Skeletal muscle tissue (tissue), 4 donors: Measurements from ENCODE around the gene DCDC2C. TPM values are rescaled to one million over a fixed set of nuclear protein-coding genes. Genes with fewer than 3 reads are reported as not detected.

Experiments
- H3K27ac ChIP-seq: one replicate; pipeline ENCODE4 v1.7.0; 2013; ENCODE audit warnings: mild to moderate bottlenecking, low read depth, low read length, inconsistent platforms
- H3K27me3 ChIP-seq, 3 donors: one replicate each; pipeline ENCODE4 v1.7.0; 2013; ENCODE audit warnings: low read length in 3 of 3; ENCODE audit not compliant: control insufficient read depth in 3 of 3, insufficient read depth in 3 of 3
- H3K36me3 ChIP-seq, 3 donors: one replicate each; pipeline ENCODE4 v1.7.0; 2013; ENCODE audit warnings: low read length in 3 of 3; ENCODE audit not compliant: control insufficient read depth in 3 of 3, insufficient read depth in 3 of 3
- H3K4me1 ChIP-seq, 3 donors: one replicate each; pipeline ENCODE4 v1.7.0; 2013; ENCODE audit warnings: low read length in 3 of 3, mild to moderate bottlenecking in 3 of 3; ENCODE audit not compliant: control insufficient read depth in 3 of 3, insufficient read depth in 3 of 3
- H3K4me3 ChIP-seq, 3 donors: one replicate each; pipeline ENCODE4 v1.7.0; 2013; ENCODE audit warnings: low read length in 3 of 3
- H3K9ac ChIP-seq, 3 donors: one replicate each; pipeline ENCODE4 v1.7.0; 2013; ENCODE audit warnings: low read length in 3 of 3, mild to moderate bottlenecking in 3 of 3, moderate library complexity in 2 of 3, low read depth in 1 of 3
- H3K9me3 ChIP-seq, 3 donors: one replicate each; pipeline ENCODE4 v1.7.0; 2013; ENCODE audit warnings: low read length in 3 of 3; ENCODE audit not compliant: control insufficient read depth in 3 of 3
- total RNA-seq: library from RNA; depleted of rRNA; stranded (reverse); fragments of >200 nt; gene quantifications from one replicate; pipeline ENCODE4 v1.2.3, GENCODE V29; 2014
- donor health status: Osteomylitis.

Gene DCDC2C
- total RNA-seq, 1 donor from 2014 or later: not detected

DNA sequence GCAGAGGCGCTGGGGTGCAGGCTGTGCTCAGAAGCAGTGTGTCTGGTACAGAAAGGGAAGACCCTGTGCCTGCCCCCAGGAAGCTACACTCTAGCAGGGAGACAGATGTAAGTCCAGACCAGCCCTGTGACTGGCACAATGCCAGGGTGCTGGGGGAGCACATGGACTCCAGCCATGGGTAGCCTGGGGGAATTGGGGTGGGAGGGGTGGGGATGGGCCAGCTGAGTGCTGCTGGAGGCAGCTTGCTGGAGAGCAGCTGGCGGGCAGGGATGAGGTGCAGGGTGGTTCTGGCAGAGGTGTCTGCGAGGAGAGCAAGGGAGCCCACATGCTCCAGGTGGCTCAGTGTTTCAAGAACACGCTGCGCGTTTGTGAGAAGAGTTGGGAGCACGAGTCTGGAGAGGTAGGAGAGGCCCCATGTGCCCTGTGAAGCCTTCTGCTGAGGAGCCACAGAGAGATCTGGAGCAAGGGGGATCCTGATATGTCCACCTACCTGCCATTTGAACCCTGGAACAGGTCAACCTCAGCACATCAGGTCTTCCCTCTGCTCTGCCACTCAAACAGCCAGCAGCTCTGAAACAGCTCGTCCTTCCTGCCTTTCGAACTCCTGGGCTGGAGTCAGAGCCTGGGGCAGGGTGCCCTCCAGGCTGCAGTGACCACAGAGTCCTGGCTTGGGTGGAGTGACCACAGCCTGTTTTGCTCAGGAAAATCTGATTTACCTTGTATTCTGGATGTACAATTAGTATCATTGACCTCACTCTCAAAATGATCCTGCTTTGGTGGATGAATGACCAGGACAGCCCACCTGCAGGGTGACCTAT is 30.3 kb upstream of the DCDC2C start:
- no peaks in the 10 kb centered on the region for H3K36me3 ChIP-seq
- H3K27me3 ChIP-seq: peaks cover 0 to 10% (median 0%) of the 10 kb centered on the region in 3 donors
- no peaks in the 10 kb centered on the region for H3K4me1 ChIP-seq
- H3K27ac ChIP-seq: no peak overlapping the region
- H3K9ac ChIP-seq: no peak overlapping the region
- no peaks in the 10 kb centered on the region for H3K9me3 ChIP-seq
- no peak overlapping the region for H3K4me3 ChIP-seq

DNA sequence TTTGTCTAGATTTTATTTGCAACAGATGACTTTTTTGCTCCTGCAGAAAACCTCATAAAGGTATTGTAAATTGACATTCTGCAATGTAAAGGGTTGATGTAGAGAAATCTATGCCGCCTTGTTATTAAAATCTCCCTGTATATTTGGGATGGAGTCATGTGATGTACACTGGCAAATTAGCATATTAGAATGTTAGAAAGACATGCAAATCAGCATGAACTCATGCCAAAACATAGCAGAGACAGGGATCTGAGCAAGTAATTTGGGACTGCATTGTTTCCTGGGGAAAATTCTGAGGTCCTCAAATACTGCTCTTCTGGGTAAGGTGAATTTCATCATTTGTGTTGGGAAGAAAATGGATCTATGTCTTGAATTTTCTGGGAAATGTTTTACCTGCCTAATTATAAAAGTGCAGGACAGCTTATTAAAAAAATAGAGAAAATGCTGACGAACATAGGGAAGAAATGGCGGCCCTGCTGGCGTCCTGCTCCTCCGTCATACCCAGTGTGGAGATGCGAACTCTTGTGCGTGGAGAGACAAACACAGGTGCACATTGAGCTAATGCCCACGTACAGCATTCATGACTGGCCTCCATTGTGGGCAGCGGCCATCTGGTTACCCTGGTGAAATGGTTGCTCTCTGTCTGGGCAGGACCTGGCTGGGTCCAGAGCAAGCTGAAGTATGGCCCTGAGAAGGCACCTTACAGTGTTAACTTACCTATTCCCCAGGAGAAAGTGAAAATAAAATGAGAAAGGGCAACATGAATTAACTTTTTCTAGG is 29.1 kb upstream of the DCDC2C start:
- Histone ChIP-seq H3K36me3 (no peaks in the 10 kb centered on the region), H3K9me3 (no peaks in the 10 kb centered on the region), H3K27me3 (peaks cover 0 to 8% (median 0%) of the 10 kb centered on the region in 3 donors), H3K4me3 (no peak overlapping the region), H3K9ac (no peak overlapping the region), H3K27ac (no peak overlapping the region), H3K4me1 (no peaks in the 10 kb centered on the region)

DNA sequence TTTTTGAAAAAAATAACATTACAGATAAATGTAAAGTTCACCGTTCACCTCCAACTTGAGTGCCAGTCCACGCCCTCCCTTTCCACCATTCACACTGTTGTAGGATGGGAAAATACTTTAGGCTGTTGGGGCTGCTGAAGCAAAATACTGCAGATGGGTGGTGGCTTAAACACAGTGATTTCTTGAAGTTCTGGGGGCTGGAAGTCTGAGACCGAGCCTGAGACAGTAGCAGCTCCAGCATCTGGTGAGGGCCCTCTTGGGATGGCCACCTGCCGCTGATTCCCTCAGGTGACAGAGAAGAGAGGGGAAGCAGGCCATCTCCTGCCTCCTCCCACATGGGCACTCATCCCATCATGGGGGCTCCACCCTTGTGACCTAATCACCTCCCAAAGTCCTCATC is 27.7 kb upstream of the DCDC2C start:
- Histone ChIP-seq H3K27ac (no peak overlapping the region), H3K4me1 (no peaks in the 10 kb centered on the region), H3K4me3 (no peak overlapping the region), H3K9ac (no peak overlapping the region), H3K27me3 (peaks cover 0 to 5% (median 0%) of the 10 kb centered on the region in 3 donors), H3K9me3 (peaks cover 0 to 3% (median 0%) of the 10 kb centered on the region in 3 donors), H3K36me3 (no peaks in the 10 kb centered on the region)

DNA sequence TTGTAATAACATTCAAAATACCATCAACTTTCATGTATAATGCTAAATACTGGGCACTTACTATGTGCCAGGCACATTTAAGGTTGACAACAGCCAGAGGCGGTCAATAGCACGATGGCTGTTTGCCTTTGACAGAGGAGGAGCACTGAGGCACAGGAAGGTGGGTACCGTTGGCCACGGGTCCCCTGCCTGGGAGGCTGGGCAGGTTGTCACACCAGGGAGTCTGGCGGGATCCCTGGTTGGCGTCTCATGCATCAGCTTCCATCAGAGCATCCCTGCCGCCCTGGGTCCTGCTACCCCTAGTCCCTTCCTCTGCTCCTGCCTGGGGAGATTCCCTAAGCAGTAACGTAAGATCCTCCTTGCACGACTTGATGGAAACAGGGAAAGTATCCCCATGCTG is 25.9 kb upstream of the DCDC2C start:
- Histone ChIP-seq H3K9ac (no peak overlapping the region), H3K4me1 (no peaks in the 10 kb centered on the region), H3K27ac (no peak overlapping the region), H3K4me3 (no peak overlapping the region), H3K9me3 (peaks cover 0 to 3% (median 0%) of the 10 kb centered on the region in 3 donors), H3K36me3 (no peaks in the 10 kb centered on the region), H3K27me3 (no peaks in the 10 kb centered on the region)

DNA sequence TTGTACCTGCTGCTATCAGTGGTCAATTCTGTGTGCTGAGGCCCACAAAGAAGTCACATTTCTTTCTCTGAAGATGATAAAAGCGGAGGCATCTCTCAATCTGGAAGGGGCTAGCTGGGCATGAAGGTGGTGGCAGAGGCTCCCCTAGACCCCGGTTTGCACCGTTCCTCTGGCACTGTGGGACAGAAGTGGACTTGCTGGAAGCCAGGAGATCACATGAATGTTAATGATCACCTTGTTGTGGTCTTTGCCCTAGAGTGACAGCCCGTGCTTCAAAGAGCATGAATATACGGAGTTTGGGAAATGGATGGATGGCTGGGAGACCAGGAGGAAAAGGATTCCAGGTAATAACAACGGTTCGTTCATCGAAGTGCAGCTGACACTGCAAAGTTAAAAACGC is 25.2 kb upstream of the DCDC2C start:
- no peaks in the 10 kb centered on the region for H3K36me3 ChIP-seq
- H3K9ac ChIP-seq: no peak overlapping the region
- H3K4me3 ChIP-seq: no peak overlapping the region
- H3K4me1 ChIP-seq: no peaks in the 10 kb centered on the region
- H3K9me3 ChIP-seq: peaks cover 0 to 3% (median 0%) of the 10 kb centered on the region in 3 donors
- no peak overlapping the region for H3K27ac ChIP-seq
- H3K27me3 ChIP-seq: no peaks in the 10 kb centered on the region

DNA sequence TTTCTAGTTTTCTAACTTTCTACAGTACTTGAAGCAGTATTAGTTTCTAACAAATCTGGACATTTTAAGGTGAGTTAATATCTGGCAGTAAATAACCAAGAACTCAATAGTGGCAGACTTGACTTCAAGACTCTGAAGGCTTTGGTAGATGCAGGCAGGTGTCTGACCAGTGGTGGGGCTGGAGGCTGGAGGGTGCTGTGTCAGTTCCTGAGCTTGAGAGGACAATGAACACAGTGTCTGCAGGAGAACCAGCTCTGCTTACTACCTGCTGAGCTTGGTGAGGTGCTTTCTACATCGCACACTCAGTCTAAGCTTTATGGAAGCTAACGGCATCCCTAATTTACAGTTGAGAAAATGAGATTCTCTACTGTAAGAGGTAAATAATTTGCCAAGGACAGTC is 24.2 kb upstream of the DCDC2C start:
- Histone ChIP-seq H3K4me1 (no peaks in the 10 kb centered on the region), H3K9ac (no peak overlapping the region), H3K27ac (no peak overlapping the region), H3K4me3 (no peak overlapping the region), H3K36me3 (no peaks in the 10 kb centered on the region), H3K9me3 (peaks cover 0 to 3% (median 0%) of the 10 kb centered on the region in 3 donors), H3K27me3 (no peaks in the 10 kb centered on the region)

DNA sequence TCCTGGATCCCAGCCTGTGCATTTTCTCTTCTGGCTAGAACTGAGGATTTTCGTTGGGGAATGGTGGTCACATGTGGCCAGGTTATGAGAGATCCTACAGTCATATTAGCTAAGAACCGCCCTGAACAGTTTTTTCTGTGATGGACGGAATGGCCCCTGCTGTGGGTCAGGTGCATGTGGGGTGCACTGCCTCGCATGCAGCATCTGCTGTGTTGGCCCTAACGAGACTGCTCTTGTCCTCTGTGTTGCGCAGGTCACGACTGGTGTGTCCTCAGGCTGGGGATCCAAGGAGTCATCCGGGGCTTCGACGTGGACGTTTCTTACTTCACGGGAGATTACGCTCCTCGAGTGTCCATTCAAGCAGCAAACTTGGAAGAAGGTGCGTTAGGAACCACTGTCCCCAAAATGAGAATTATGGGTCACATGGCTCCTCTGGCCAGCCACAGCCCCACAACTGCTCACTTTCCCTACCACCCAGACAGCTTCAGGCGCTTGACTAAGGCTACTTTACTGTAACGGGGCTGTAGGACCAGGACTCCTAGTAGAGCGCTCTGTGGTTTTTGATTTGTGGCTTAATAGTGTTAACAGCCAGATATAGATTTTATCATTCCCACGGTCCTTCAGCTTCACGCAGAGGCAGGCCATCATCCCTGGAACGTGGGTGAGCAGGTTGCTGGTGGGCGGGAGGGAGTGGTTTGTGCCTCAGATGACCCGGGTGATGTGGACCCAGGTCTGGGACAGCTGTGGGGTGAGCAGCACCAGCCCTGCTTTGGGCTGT is 23.6 kb upstream of the DCDC2C start:
- Histone ChIP-seq H3K4me3 (no peak overlapping the region), H3K27me3 (no peaks in the 10 kb centered on the region), H3K9me3 (peaks cover 0 to 3% (median 0%) of the 10 kb centered on the region in 3 donors), H3K36me3 (no peaks in the 10 kb centered on the region), H3K27ac (no peak overlapping the region), H3K4me1 (no peaks in the 10 kb centered on the region), H3K9ac (no peak overlapping the region)

DNA sequence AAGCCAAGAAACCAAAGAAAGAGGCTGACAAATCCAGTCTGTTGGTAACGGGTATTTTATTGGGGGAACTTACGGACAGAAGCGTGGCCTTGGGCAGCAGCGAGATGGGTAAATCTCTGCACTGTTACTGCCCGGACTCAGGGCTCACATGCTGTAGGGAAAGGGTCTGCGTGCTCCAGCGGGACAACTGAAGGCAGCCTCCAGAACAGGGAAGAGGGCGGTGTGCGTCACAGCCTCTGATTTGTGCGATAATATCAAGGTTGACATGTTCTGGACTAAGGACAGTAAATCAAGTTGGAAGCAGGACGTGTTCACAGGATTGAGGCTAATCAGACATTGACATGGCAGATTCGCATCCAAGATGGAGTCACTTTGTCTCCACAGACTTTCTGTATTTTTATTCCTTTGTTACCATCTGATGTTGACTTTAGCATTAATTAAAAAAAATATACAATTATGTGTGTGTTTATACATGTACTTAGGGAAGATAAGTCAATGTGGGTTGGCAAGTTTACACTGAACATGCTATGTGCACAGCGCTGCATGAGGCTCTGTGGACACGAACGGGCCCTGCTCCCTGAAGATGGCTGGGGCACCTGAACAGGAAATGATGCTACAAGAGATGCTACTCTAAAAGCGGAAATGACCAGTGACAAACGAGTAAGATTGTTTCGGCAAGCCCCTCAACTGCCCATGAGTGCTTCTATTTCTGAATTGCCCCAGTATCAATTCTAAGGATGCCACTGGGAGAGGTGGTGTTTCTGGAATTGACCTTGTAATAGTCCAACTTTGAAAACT is 22.6 kb upstream of the DCDC2C start:
- no peak overlapping the region for H3K27ac ChIP-seq
- no peaks in the 10 kb centered on the region for H3K36me3 ChIP-seq
- H3K9ac ChIP-seq: no peak overlapping the region
- H3K4me3 ChIP-seq: no peak overlapping the region
- H3K4me1 ChIP-seq: no peaks in the 10 kb centered on the region
- peaks cover 0 to 3% (median 0%) of the 10 kb centered on the region in 3 donors for H3K9me3 ChIP-seq
- no peaks in the 10 kb centered on the region for H3K27me3 ChIP-seq

DNA sequence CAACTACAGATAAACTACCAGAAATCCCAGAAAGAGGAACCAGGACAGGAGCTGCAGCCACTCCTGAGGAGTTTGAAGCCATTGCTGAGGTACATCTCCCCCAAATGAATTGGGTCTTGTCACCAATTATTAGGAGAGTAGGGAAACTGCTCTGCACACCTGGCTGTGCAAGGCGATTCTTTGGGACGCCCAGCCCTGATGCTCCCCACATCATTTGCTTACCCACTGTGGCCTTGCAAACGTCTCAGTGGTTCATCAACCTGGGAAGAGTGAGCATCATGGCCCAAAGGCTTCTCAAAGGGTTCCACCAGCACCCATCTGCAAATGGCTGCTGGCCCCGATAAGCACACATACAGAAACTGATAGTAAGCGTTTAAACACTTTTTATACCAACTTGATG is 21.8 kb upstream of the DCDC2C start:
- H3K27me3 ChIP-seq: no peaks in the 10 kb centered on the region
- H3K4me3 ChIP-seq: no peak overlapping the region
- H3K4me1 ChIP-seq: no peaks in the 10 kb centered on the region
- H3K9ac ChIP-seq: no peak overlapping the region
- H3K9me3 ChIP-seq: peaks cover 0 to 3% (median 0%) of the 10 kb centered on the region in 3 donors
- H3K36me3 ChIP-seq: no peaks in the 10 kb centered on the region
- no peak overlapping the region for H3K27ac ChIP-seq
